Esophagus muscularis mucosa (tissue), 4 donors: ENCODE results near the gene COPB2. TPM values are rescaled to one million over a fixed set of nuclear protein-coding genes. Genes with fewer than 3 reads are reported as not detected.

Experiments used
- DNase-seq: peaks from one replicate; pipeline ENCODE4 v3.0.0-alpha.2; 2017; ENCODE audit errors: extremely low spot score
- H3K27ac ChIP-seq, 4 donors: fragments of 200-600 bp; sonication (generic); replicated peaks in 1 of 4; 1 replicate in 3 of 4; 2 replicates in 1 of 4; pipeline ENCODE4 v1.5.1; 2016 to 2019; ENCODE audit warnings: mild to moderate bottlenecking in 1 of 4
- H3K27me3 ChIP-seq, 4 donors: fragments of 200-600 bp; sonication (generic); one replicate each; pipeline versions ENCODE4 v1.5.1 to v1.6.0; 2016 to 2019
- H3K36me3 ChIP-seq, 4 donors: fragments of 200-600 bp; sonication (generic); one replicate each; pipeline ENCODE4 v1.5.1; 2016 to 2019
- H3K4me1 ChIP-seq, 4 donors: fragments of 200-600 bp; sonication (generic); one replicate each; pipeline ENCODE4 v1.5.1; 2016 to 2019
- H3K4me3 ChIP-seq, 4 donors: fragments of 200-600 bp; sonication (generic); 1 replicate in 2 of 4; 2 replicates in 2 of 4; pipeline ENCODE4 v1.5.1; 2016 to 2019; ENCODE audit warnings: mild to moderate bottlenecking in 4 of 4, moderate library complexity in 1 of 4
- H3K9me3 ChIP-seq, 4 donors: fragments of 200-600 bp; sonication (generic); 1 replicate in 3 of 4; 2 replicates in 1 of 4; pipeline ENCODE4 v1.5.1; 2016 to 2019
- EP300 ChIP-seq: sonication (generic); formaldehyde crosslinking; IDR thresholded peaks from one replicate; pipeline ENCODE4 v1.6.1; 2017; ENCODE audit warnings: antibody characterized with exemption
- POLR2A ChIP-seq: fragments of 450-650 bp; IDR thresholded peaks from one replicate; pipeline ENCODE4 v1.6.1; 2017; ENCODE audit warnings: antibody characterized with exemption, moderate library complexity, mild to moderate bottlenecking, low read depth
- POLR2AphosphoS5 ChIP-seq, 2 donors: sonication (generic); formaldehyde crosslinking; IDR thresholded peaks; one replicate each; pipeline ENCODE4 v1.6.1; 2017; ENCODE audit warnings: antibody characterized with exemption in 2 of 2
- WGBS: methylation state at CpG from one replicate; pipeline ENCODE4 v1.1.5; 2018; 5-methylcytosine and 5-hydroxymethylcytosine counted together
- intact Hi-C: fragments of 100-400 bp; cut with DNase I; formaldehyde crosslinking; loops from one replicate; pipeline ENCODE4 v1.15.1; 2023
- total RNA-seq, 4 donors: library from RNA; depleted of rRNA; stranded (reverse); fragments of >200 nt; gene quantifications; one replicate each; pipeline versions ENCODE4 v1.1.0 to v1.2.1, GENCODE V29; 2016
- TF ChIP-seq, protein P1 (sequence below), 3 experiments: fragments of 200-600 bp in 2 of 3; fragments of 450-650 bp in 1 of 3; sonication (generic) in 2 of 3; IDR thresholded peaks; one replicate each; pipeline ENCODE4 v1.5.1; 2017 to 2019; ENCODE audit warnings: antibody characterized with exemption in 3 of 3, mild to moderate bottlenecking in 2 of 3, moderate library complexity in 1 of 3

COPB2 gene
- total RNA-seq, 4 donors from 2014 or later: 73.6 to 78.7 (median 76.3) TPM

DNA sequence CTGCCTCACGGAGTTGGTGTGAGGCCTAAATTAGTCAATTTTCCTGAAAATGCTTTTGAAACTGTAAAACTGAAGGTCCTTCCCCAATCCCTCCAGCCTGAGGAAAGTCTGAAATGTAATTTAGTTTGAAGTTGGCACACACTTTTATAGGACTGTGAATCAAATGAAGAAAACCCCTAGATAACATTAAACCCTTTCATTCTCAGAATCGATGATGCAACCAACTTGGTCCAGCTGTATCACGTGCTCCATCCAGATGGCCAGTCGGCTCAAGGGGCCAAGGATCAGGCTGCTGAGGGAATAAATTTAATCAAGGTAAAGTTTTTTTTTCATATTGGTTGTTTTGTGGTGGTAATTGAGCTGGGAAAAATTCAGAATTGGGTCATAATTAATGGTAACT lies 34.0 kb downstream of the COPB2 start:
- Histone ChIP-seq H3K9me3 (no peaks in the 10 kb centered on the region), H3K27me3 (no peaks in the 10 kb centered on the region), H3K27ac (no peak overlapping the region), H3K4me3 (no peak overlapping the region), H3K36me3 (peaks cover 69 to 100% (median 98%) of the 10 kb centered on the region in 4 donors), H3K4me1 (peaks cover 0 to 9% (median 2%) of the 10 kb centered on the region in 4 donors)
- DNase-seq: no peak
- intact Hi-C loops: no loop called here
- 70% methylated on average over 4 of the region's 4 CpGs for WGBS
- TF ChIP-seq, protein P1, sequence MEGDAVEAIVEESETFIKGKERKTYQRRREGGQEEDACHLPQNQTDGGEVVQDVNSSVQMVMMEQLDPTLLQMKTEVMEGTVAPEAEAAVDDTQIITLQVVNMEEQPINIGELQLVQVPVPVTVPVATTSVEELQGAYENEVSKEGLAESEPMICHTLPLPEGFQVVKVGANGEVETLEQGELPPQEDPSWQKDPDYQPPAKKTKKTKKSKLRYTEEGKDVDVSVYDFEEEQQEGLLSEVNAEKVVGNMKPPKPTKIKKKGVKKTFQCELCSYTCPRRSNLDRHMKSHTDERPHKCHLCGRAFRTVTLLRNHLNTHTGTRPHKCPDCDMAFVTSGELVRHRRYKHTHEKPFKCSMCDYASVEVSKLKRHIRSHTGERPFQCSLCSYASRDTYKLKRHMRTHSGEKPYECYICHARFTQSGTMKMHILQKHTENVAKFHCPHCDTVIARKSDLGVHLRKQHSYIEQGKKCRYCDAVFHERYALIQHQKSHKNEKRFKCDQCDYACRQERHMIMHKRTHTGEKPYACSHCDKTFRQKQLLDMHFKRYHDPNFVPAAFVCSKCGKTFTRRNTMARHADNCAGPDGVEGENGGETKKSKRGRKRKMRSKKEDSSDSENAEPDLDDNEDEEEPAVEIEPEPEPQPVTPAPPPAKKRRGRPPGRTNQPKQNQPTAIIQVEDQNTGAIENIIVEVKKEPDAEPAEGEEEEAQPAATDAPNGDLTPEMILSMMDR (IDR thresholded peaks at IDR 0.05): no peak
- no peak for TF ChIP-seq POLR2A
- no peak for TF ChIP-seq POLR2AphosphoS5 (IDR thresholded peaks at IDR 0.05)
- no peak for TF ChIP-seq EP300

DNA sequence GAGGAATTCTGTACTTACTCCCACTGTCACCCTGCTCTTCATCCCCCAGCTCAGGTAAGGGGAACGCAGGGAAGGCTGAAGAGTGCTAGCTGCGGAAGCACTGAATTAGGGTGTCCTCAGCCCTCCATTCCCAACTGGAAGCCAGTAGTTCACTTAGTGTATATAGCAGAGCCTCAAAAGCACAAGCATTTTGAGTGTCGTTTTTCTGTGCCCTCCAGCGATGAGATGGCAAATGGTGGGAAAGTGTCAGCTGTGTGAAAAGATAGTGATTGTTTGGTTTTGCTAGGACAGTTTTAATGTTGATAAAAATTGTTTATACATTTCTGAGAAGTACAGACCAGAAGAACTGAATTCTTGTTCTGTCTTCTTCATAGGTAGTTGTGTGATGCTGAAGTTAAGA lies 34.8 kb downstream of the COPB2 start:
- H3K4me1 ChIP-seq: peaks cover 0 to 9% (median 2%) of the 10 kb centered on the region in 4 donors
- 91% methylated on average over 4 of the region's 4 CpGs for WGBS
- intact Hi-C loops: no loop called here
- DNase-seq: no peak
- no peak overlapping the region for H3K4me3 ChIP-seq
- TF ChIP-seq EP300: no peak
- TF ChIP-seq POLR2A: no peak
- TF ChIP-seq, protein P1 (IDR thresholded peaks at IDR 0.05): no peak
- no peak for TF ChIP-seq POLR2AphosphoS5 (IDR thresholded peaks at IDR 0.05)
- peaks cover 75 to 100% (median 98%) of the 10 kb centered on the region in 4 donors for H3K36me3 ChIP-seq
- no peaks in the 10 kb centered on the region for H3K27me3 ChIP-seq
- no peaks in the 10 kb centered on the region for H3K9me3 ChIP-seq
- H3K27ac ChIP-seq: no peak overlapping the region

DNA sequence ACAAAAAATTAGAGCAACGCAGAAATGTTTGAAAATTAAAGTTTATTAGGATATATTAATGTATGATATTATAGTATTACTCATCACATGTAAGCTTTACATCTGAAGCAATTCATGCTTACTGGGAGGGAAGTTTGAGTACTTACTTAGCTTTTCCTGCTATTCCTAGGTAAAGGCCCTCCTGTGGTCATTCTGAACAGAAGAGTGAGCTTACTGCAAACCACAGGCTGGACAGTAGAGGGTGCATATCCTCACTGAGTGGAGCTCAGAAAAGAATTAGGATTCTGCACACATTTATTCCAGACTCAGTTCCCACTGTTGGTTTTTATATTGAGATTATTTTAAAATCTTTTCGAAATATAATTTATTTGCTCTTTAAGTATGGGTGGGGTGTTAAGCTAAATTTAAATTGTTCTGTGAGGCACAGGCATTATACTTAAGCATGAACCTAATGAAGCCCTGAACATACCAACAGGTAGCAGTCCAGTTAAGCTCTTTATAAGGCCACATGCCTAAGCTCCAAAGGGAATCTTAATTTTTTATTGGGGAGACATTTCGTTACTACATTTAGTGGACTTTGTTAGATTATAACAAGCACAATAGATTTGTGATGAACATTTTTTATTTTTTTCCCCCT lies 35.4 kb downstream of the COPB2 start:
- Histone ChIP-seq H3K4me3 (no peak overlapping the region), H3K27ac (no peak overlapping the region), H3K36me3 (peaks cover 69 to 100% (median 98%) of the 10 kb centered on the region in 4 donors), H3K9me3 (no peaks in the 10 kb centered on the region), H3K4me1 (peaks cover 0 to 3% (median 1%) of the 10 kb centered on the region in 4 donors), H3K27me3 (no peaks in the 10 kb centered on the region)
- 88% methylated on average over 3 of the region's 3 CpGs for WGBS
- no peak for DNase-seq
- intact Hi-C loops: no loop called here
- TF ChIP-seq EP300: no peak
- TF ChIP-seq, protein P1 (IDR thresholded peaks at IDR 0.05): peak in 1 of 3 experiments; percentile 56
- no peak for TF ChIP-seq POLR2A
- TF ChIP-seq POLR2AphosphoS5 (IDR thresholded peaks at IDR 0.05): no peak

- Histone ChIP-seq H3K36me3 (peaks cover 37 to 53% (median 51%) of the 10 kb centered on the region in 4 donors), H3K27ac (no peak overlapping the region), H3K27me3 (no peaks in the 10 kb centered on the region), H3K4me1 (peaks cover 15 to 29% (median 25%) of the 10 kb centered on the region in 4 donors), H3K9me3 (no peaks in the 10 kb centered on the region), H3K4me3 (no peak overlapping the region)
- DNase-seq: no peak
- TF ChIP-seq, protein P1 (IDR thresholded peaks at IDR 0.05): no peak
- no peak for TF ChIP-seq EP300
- no peak for TF ChIP-seq POLR2A
- 83% methylated on average over 2 of the region's 2 CpGs for WGBS
- intact Hi-C loops: loop anchor here (5.0 kb wide), 1 partner anchor 41 kb away; the partner anchor contains the start of gene COPB2
These were observed 42.7 kb downstream of the COPB2 start for GRCh38 chr3:139346771-139347170.
